HepG2 (cell line): ENCODE data around the gene CDC37L1. TPM values are rescaled to one million over a fixed set of nuclear protein-coding genes. Genes with fewer than 3 reads are reported as not detected.
A peak's percentile ranks its signal among the peaks of the same experiment; 100 is the strongest.

Source experiments
- DMTF1 ChIP-seq: sonication (generic); formaldehyde crosslinking; IDR thresholded peaks from 2 replicates; pipeline ENCODE4 v1.4.0; 2020; ENCODE audit warnings: mild to moderate bottlenecking, missing genetic modification reagents
- DNMT1 ChIP-seq: sonication (generic); formaldehyde crosslinking; IDR thresholded peaks from 2 replicates; pipeline ENCODE4 v1.5.1; 2020; ENCODE audit warnings: mild to moderate bottlenecking, missing genetic modification reagents
- GTF3A ChIP-seq: sonication (generic); formaldehyde crosslinking; conservative IDR thresholded peaks from 2 replicates; pipeline ENCODE4 v1.4.0; 2020; ENCODE audit warnings: mild to moderate bottlenecking, missing genetic modification reagents
- JARID2 ChIP-seq: sonication (generic); formaldehyde crosslinking; IDR thresholded peaks from 2 replicates; pipeline ENCODE4 v1.8.1; 2023; ENCODE audit warnings: missing genetic modification reagents, inconsistent platforms; ENCODE audit not compliant: insufficient replicate concordance
- KDM5A ChIP-seq: fragments of 200-600 bp; sonication (generic); IDR thresholded peaks from 2 replicates; pipeline ENCODE4 v1.7.0; 2018; ENCODE audit warnings: antibody characterized with exemption, mild to moderate bottlenecking, low read length, borderline replicate concordance
- MXD1 ChIP-seq: sonication (generic); formaldehyde crosslinking; IDR thresholded peaks from 2 replicates; pipeline ENCODE4 v1.4.0; 2020; ENCODE audit warnings: mild to moderate bottlenecking, missing genetic modification reagents
- NR2C2 ChIP-seq: sonication (generic); formaldehyde crosslinking; IDR thresholded peaks from 2 replicates; pipeline ENCODE4 v1.4.0; 2020; ENCODE audit warnings: missing genetic modification reagents, mild to moderate bottlenecking, moderate library complexity, borderline replicate concordance
- PREB ChIP-seq: sonication (generic); formaldehyde crosslinking; IDR thresholded peaks from 2 replicates; pipeline ENCODE4 v1.4.0; 2020; ENCODE audit warnings: missing genetic modification reagents
- SOX6 ChIP-seq, 2 experiments: fragments of 450-650 bp in 1 of 2; sonication (generic) in 1 of 2; formaldehyde crosslinking in 1 of 2; IDR thresholded peaks; 2 replicates each; pipeline versions ENCODE4 v1.4.0 to v1.6.1; 2017 to 2020; ENCODE audit warnings: antibody characterized with exemption in 1 of 2, mild to moderate bottlenecking in 1 of 2, missing genetic modification reagents in 1 of 2
- TAF15 ChIP-seq: fragments of 200-400 bp; formaldehyde crosslinking; IDR thresholded peaks from one replicate; pipeline ENCODE4 v1.6.1; 2018; ENCODE audit warnings: mild to moderate bottlenecking, low read depth, low read length; ENCODE audit not compliant: poor library complexity, severe bottlenecking
- TBP ChIP-seq: sonication (generic); formaldehyde crosslinking; IDR thresholded peaks from 2 replicates; pipeline ENCODE4 v1.5.0; 2020; ENCODE audit warnings: missing genetic modification reagents
- THAP9 ChIP-seq: sonication (generic); formaldehyde crosslinking; IDR thresholded peaks from 2 replicates; pipeline ENCODE4; 2020; ENCODE audit warnings: missing genetic modification reagents, mild to moderate bottlenecking, borderline replicate concordance
- ZBTB10 ChIP-seq: sonication (generic); formaldehyde crosslinking; IDR thresholded peaks from 2 replicates; pipeline ENCODE4 v1.4.0; 2020; ENCODE audit warnings: missing genetic modification reagents, borderline replicate concordance
- ZBTB8A ChIP-seq: sonication (generic); formaldehyde crosslinking; IDR thresholded peaks from 2 replicates; pipeline ENCODE4 v1.4.0; 2020; ENCODE audit warnings: mild to moderate bottlenecking, low read depth, missing genetic modification reagents, borderline replicate concordance
- ZNF235 ChIP-seq: sonication (generic); formaldehyde crosslinking; IDR thresholded peaks from 2 replicates; pipeline ENCODE4 v1.8.1; 2023; ENCODE audit warnings: mild to moderate bottlenecking, missing genetic modification reagents, borderline replicate concordance
- ZNF776 ChIP-seq: sonication (generic); formaldehyde crosslinking; IDR thresholded peaks from 2 replicates; pipeline ENCODE4 v1.4.0; 2020; ENCODE audit warnings: mild to moderate bottlenecking, missing genetic modification reagents
- ZSCAN22 ChIP-seq: sonication (generic); formaldehyde crosslinking; IDR thresholded peaks from 2 replicates; pipeline ENCODE4 v1.4.0; 2020; ENCODE audit warnings: mild to moderate bottlenecking, missing genetic modification reagents
- polyA plus RNA-seq, 8 experiments: library from polyadenylated mRNA; depleted of rRNA in 3 of 8; stranded (reverse) in 7 of 8; unstranded in 1 of 8; fragments of >200 nt; fragmentation: Illumina TruSeq in 4 of 8; extraction: Trizol in 4 of 8; gene quantifications; 2 replicates each; pipeline versions ENCODE4 v1.2.1 to v1.2.3, GENCODE V29; 2011 to 2016; ENCODE audit warnings: low read depth in 4 of 8, missing spikeins in 1 of 8, mixed read lengths in 1 of 8; ENCODE audit not compliant: insufficient read depth in 1 of 8
- total RNA-seq, 5 experiments: library from RNA; depleted of rRNA; stranded (reverse); fragments of >200 nt; fragmentation: Illumina TruSeq; extraction: Trizol; gene quantifications; 2 replicates each; pipeline ENCODE4 v1.2.3, GENCODE V29; 2016; ENCODE audit warnings: low read depth in 1 of 5

Gene CDC37L1
- total and polyA plus RNA-seq, 2 of the 13 experiments (the other 11 are each of a cell fraction or from before 2014, with no cell fraction given), result 5.5 to 17.0 TPM

- TF ChIP-seq TAF15 (no peak), ZNF235 (CRISPR knock-in tag) (peak; percentile 60; the same call in 1 of the 2 replicates), SOX6 (IDR thresholded peaks at IDR 0.05) (no peak), SOX6 (CRISPR knock-in tag; IDR thresholded peaks at IDR 0.05) (peak; percentile 36; the same call in 1 of the 2 replicates), MXD1 (CRISPR knock-in tag) (peak; percentile 90), ZSCAN22 (CRISPR knock-in tag) (no peak), NR2C2 (CRISPR knock-in tag) (peak; percentile 58), GTF3A (CRISPR knock-in tag) (no peak), PREB (CRISPR knock-in tag) (peak; percentile 35; the same call in 1 of the 2 replicates), ZBTB10 (CRISPR knock-in tag) (no peak; the same call in 1 of the 2 replicates), DNMT1 (CRISPR knock-in tag) (no peak; the same call in 1 of the 2 replicates), JARID2 (CRISPR knock-in tag) (no peak), KDM5A (peak; percentile 66), ZNF776 (peak; percentile 76), THAP9 (CRISPR knock-in tag) (no peak; the same call in 1 of the 2 replicates), DMTF1 (CRISPR knock-in tag) (no peak), ZBTB8A (CRISPR knock-in tag) (no peak), TBP (CRISPR knock-in tag) (0 out of 2 replicates have a peak, but pooled peaks have one; percentile 31)
Measured at GRCh38 chr9:4662108-4662988, 17.0 kb upstream of the CDC37L1 start, which contains the start of gene PLPP6 (continued).
